Measurements from ENCODE around the gene ORAI3. TPM values are rescaled to one million over a fixed set of nuclear protein-coding genes. Genes with fewer than 3 reads are reported as not detected.

ORAI3 gene
- total and polyA plus RNA-seq, 2 of the 13 experiments (the other 11 are each of a cell fraction or from before 2014, with no cell fraction given), result 11.4 to 32.0 TPM

DNA sequence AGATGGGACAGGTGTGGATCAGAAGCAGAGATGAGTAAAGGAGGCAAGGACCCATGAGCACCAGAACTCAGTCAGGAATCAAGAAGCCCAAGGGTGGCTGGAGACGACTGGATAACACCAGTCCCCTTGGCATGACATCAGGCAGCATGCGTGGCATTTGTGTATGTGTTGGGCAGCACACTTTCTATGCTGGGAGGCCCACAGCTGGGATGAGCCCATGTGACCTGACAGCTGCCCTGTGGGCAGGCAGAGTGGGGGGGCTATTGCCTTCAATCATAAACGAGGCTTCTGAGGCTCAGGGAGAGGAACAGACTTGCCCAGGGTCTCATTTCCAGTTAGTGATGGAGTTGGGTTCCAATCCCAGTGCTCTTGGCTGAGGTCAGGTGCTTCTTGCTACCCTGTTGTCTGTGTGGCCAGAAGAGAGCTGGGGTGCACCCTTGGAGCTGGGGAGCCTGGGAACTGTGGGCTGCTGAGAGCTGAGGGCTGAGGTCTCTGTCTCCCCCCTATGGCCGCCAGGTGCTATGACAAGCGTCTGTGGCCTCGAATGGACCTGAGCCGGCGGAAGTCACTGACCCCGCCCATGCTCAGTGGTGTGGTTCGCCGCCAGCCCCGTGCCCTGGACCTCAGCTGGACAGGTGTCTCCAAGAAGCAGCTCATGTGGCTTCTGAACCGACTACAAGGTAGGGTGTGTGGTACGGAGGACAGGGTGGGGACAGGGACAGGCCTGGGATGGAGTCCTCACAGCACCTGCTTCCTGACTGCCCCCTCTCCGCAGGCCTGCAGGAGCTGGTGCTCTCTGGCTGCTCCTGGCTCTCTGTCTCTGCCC lies 7.1 kb upstream of the ORAI3 start (continued):
- TF ChIP-seq ZNF577 (CRISPR knock-in tag; IDR thresholded peaks at IDR 0.05; ENCODE audit: borderline replicate concordance, low read depth) (no peak), ZNF773 (CRISPR knock-in tag; IDR thresholded peaks at IDR 0.05; ENCODE audit: borderline replicate concordance) (no peak), BRCA1 (CRISPR knock-in tag; IDR thresholded peaks at IDR 0.05) (no peak)

DNA sequence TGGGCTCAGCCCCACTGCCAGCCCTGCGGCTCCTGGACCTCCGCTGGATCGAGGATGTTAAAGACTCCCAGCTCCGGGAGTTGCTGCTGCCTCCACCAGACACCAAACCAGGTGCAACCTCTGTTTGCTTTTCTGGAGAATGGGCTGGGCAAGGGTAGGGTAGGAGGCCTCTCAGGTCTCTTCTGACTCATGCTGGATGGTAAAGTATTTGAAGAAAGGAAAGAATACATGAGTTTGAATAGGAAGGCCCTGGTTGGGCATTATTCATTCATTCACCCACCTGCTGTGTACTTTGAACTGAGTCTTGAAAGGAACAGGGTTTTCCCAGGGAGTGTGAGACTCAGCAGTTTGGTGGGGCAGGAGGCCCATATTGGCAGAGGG lies 6.5 kb upstream of the ORAI3 start:
- peak; percentile 7; the same call in 2 of the 3 replicates for ATAC-seq
- WGBS (ENCODE audit: low lambda C conversion rate), result 41% methylated on average over 4 of the region's 4 CpGs
- no peaks in the 10 kb centered on the region for H3K79me2 ChIP-seq (ENCODE audit: insufficient read depth, low read length)
- H3K4me2 ChIP-seq (ENCODE audit: low read depth, low read length), result peak overlapping the region; percentile 62
- in situ Hi-C loops (cut with HindIII; ENCODE audit: extremely low pct_ligation_motif_present, low pct_unique_long_range_greater_than_20kb) (no loop called here), intact Hi-C loops (cut with micrococcal nuclease; ENCODE audit: unreplicated experiment) (no loop called here)
- ChIA-PET POLR2A (interaction anchor here (0.7 to 2.4 kb wide), 21 partner anchors 7 to 332 kb away, joined by 3 to 20 read pairs (median 4); partner anchors contain the start of genes FBXL19, HSD3B7, KAT8 and ZNF629), CTCF (ENCODE audit: low intra/inter-chr PET ratio, low total read pairs) (interaction anchor here (0.8 kb wide), 1 partner anchor 11 kb away, joined by 4 read pairs; no protein-coding TSS in a partner anchor)
- no peaks in the 10 kb centered on the region for H3K9me3 ChIP-seq (ENCODE audit: low read length)
- peaks cover 17% of the 10 kb centered on the region for H3K4me1 ChIP-seq (ENCODE audit: insufficient read depth, low read length)
- FAIRE-seq, result no peak
- H3K4me3 ChIP-seq (replicated peaks in 1 of 3; ENCODE audit: insufficient read depth in 1 of 3, low read depth in 2 of 3, low read length in 3 of 3), result peak overlapping the region in 2 of 3 experiments; percentile 32 to 54; a peak in 2 of 6 replicates
- H3K27me3 ChIP-seq (ENCODE audit: control insufficient read depth in 1 of 2, insufficient read depth in 2 of 2, low read length in 2 of 2), result no peaks in the 10 kb centered on the region
- no peak for DNase-seq (ENCODE audit: low spot score)
- BruUV-seq (replicated peaks), result no TSS peak
- H3K27ac ChIP-seq (ENCODE audit: extremely low read length, insufficient read depth, low read length), result peak overlapping the region; percentile 37
- H4K20me1 ChIP-seq (ENCODE audit: insufficient read depth, low read length), result no peaks in the 10 kb centered on the region
- H3K36me3 ChIP-seq (replicated peaks in 1 of 2; ENCODE audit: control insufficient read depth in 1 of 2, insufficient read depth in 2 of 2, low read length in 2 of 2), result peaks cover 10 to 24% of the 10 kb centered on the region in 2 experiments; a peak in 4 of 5 replicates
- H2AFZ ChIP-seq (ENCODE audit: low read length), result no peak overlapping the region
- peak overlapping the region; percentile 48; the same call in 1 of the 2 replicates for H3K9ac ChIP-seq (ENCODE audit: insufficient read depth, low read depth, low read length)
- no peak for TF ChIP-seq ZNF556 (CRISPR knock-in tag; IDR thresholded peaks at IDR 0.05; ENCODE audit: borderline replicate concordance)
- TF ChIP-seq ARHGAP35 (CRISPR knock-in tag; IDR thresholded peaks at IDR 0.05; ENCODE audit: borderline replicate concordance), result 0 out of 2 replicates have a peak, but pooled peaks have one; percentile 3
- peak; percentile 13; the same call in 1 of the 2 replicates for TF ChIP-seq ZNF501 (CRISPR knock-in tag; IDR thresholded peaks at IDR 0.05)
- TF ChIP-seq, protein P1, sequence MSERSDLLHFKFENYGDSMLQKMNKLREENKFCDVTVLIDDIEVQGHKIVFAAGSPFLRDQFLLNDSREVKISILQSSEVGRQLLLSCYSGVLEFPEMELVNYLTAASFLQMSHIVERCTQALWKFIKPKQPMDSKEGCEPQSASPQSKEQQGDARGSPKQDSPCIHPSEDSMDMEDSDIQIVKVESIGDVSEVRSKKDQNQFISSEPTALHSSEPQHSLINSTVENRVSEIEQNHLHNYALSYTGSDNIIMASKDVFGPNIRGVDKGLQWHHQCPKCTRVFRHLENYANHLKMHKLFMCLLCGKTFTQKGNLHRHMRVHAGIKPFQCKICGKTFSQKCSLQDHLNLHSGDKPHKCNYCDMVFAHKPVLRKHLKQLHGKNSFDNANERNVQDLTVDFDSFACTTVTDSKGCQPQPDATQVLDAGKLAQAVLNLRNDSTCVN (CRISPR knock-in tag; IDR thresholded peaks at IDR 0.05; ENCODE audit: borderline replicate concordance), result peak; percentile 89; the same call in 1 of the 2 replicates
- TF ChIP-seq RCOR2 (CRISPR knock-in tag; IDR thresholded peaks at IDR 0.05), result 0 out of 2 replicates have a peak, but pooled peaks have one; percentile 54
- no peak for TF ChIP-seq FOSL1 (CRISPR knock-in tag; IDR thresholded peaks at IDR 0.05; ENCODE audit: borderline replicate concordance)
- TF ChIP-seq RORA (CRISPR knock-in tag; IDR thresholded peaks at IDR 0.05), result no peak
- no peak for TF ChIP-seq ZBTB3 (CRISPR knock-in tag; IDR thresholded peaks at IDR 0.05; ENCODE audit: borderline replicate concordance, low read depth)
- TF ChIP-seq, protein P2, sequence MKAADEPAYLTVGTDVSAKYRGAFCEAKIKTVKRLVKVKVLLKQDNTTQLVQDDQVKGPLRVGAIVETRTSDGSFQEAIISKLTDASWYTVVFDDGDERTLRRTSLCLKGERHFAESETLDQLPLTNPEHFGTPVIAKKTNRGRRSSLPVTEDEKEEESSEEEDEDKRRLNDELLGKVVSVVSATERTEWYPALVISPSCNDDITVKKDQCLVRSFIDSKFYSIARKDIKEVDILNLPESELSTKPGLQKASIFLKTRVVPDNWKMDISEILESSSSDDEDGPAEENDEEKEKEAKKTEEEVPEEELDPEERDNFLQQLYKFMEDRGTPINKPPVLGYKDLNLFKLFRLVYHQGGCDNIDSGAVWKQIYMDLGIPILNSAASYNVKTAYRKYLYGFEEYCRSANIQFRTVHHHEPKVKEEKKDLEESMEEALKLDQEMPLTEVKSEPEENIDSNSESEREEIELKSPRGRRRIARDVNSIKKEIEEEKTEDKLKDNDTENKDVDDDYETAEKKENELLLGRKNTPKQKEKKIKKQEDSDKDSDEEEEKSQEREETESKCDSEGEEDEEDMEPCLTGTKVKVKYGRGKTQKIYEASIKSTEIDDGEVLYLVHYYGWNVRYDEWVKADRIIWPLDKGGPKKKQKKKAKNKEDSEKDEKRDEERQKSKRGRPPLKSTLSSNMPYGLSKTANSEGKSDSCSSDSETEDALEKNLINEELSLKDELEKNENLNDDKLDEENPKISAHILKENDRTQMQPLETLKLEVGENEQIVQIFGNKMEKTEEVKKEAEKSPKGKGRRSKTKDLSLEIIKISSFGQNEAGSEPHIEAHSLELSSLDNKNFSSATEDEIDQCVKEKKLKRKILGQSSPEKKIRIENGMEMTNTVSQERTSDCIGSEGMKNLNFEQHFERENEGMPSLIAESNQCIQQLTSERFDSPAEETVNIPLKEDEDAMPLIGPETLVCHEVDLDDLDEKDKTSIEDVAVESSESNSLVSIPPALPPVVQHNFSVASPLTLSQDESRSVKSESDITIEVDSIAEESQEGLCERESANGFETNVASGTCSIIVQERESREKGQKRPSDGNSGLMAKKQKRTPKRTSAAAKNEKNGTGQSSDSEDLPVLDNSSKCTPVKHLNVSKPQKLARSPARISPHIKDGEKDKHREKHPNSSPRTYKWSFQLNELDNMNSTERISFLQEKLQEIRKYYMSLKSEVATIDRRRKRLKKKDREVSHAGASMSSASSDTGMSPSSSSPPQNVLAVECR (CRISPR knock-in tag; IDR thresholded peaks at IDR 0.05; ENCODE audit: borderline replicate concordance), result no peak
- TF ChIP-seq ZIK1 (CRISPR knock-in tag; IDR thresholded peaks at IDR 0.05; ENCODE audit: borderline replicate concordance, low read depth), result no peak
- TF ChIP-seq ZNF589 (CRISPR knock-in tag; conservative IDR thresholded peaks at IDR 0.05), result 0 out of 2 replicates have a peak, but pooled peaks have one; percentile 15
- TF ChIP-seq AGO2 (optimal IDR thresholded peaks at IDR 0.05; ENCODE audit: low read depth, low read length), result peak; percentile 46
